Neural progenitor cell (in vitro differentiated cells): ENCODE results near the gene SLC16A9.

ENCODE experiments used
- CTCF ChIP-seq: fragments of 200-600 bp; sonication (generic); IDR thresholded peaks from 2 replicates; pipeline ENCODE4 v1.5.1; 2017; ENCODE audit warnings: antibody characterized with exemption, mild to moderate bottlenecking
- EZH2 ChIP-seq: fragments of 200-600 bp; sonication (generic); IDR thresholded peaks from 2 replicates; pipeline ENCODE4 v1.6.1; 2017; ENCODE audit warnings: antibody characterized with exemption, mild to moderate bottlenecking, moderate library complexity
- EZH2phosphoT487 ChIP-seq: fragments of 200-600 bp; sonication (generic); IDR thresholded peaks from 2 replicates; pipeline ENCODE4 v1.6.1; 2017; ENCODE audit warnings: antibody characterized with exemption

- TF ChIP-seq EZH2, result no peak
- TF ChIP-seq CTCF, result no peak
- TF ChIP-seq EZH2phosphoT487, result no peak
Measured at GRCh38 chr10:59736749-59737148, 27.1 kb upstream of the SLC16A9 start.
